ENCODE data around the gene RCOR3. TPM values are rescaled to one million over a fixed set of nuclear protein-coding genes. Genes with fewer than 3 reads are reported as not detected.

Gene RCOR3
- total and polyA plus RNA-seq, 2 experiments from 2014 or later: 35.2 to 36.6 TPM

DNA sequence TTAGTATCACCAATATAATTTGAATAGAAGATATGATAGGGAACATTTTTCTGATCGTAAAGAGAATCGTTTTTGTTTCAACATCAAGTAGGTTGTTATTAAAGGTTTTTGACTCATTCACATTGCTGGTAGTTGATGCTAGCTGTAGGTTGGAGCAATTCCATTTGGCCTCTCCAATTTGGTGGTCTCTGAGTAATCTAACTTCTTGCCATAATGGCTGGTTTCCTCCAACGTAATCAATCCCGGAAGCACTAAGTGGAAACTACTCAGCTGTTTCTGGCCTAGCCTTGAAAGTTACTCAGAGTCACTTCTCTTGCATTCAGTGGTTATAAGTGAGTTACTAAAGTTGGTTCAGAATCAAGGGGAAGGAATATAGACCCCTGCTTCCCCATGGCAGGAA, 26.0 kb downstream of the RCOR3 start:
- no peaks in the 10 kb centered on the region for H3K4me1 ChIP-seq (ENCODE audit: low read depth)
- DNase-seq (ENCODE audit: low read depth in 1 of 2, low spot score in 1 of 2): peak in 1 of 2 donors; percentile 43
- TF ChIP-seq, protein P1, sequence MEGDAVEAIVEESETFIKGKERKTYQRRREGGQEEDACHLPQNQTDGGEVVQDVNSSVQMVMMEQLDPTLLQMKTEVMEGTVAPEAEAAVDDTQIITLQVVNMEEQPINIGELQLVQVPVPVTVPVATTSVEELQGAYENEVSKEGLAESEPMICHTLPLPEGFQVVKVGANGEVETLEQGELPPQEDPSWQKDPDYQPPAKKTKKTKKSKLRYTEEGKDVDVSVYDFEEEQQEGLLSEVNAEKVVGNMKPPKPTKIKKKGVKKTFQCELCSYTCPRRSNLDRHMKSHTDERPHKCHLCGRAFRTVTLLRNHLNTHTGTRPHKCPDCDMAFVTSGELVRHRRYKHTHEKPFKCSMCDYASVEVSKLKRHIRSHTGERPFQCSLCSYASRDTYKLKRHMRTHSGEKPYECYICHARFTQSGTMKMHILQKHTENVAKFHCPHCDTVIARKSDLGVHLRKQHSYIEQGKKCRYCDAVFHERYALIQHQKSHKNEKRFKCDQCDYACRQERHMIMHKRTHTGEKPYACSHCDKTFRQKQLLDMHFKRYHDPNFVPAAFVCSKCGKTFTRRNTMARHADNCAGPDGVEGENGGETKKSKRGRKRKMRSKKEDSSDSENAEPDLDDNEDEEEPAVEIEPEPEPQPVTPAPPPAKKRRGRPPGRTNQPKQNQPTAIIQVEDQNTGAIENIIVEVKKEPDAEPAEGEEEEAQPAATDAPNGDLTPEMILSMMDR (IDR thresholded peaks at IDR 0.05; ENCODE audit: low read depth, low read length): no peak
- peaks cover 30% of the 10 kb centered on the region for H3K36me3 ChIP-seq
- no peaks in the 10 kb centered on the region for H3K9me3 ChIP-seq (ENCODE audit: low read depth)
- H3K4me3 ChIP-seq: no peak overlapping the region
- no peak overlapping the region for H3K27ac ChIP-seq
- no peaks in the 10 kb centered on the region for H3K27me3 ChIP-seq

DNA sequence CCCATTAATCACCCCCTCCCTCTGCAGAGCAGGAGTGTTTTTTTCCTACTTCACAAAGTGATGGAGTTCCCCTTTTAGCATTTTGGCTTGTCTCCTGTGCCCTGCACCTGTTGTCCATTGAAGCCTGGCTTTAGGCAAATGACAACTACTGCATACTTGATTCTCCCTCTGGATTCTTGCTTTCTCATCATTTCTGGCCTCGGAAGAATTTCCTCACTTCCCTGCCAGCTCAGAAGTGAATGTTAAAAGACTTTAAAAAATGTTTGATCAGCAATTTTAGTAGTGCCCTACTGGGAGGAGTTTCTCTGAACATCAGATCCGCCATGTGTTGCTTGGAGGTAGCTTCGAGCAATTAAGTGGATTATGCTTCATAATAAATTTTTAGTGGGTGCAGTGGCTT, 28.1 kb downstream of the RCOR3 start:
- no peak for DNase-seq (ENCODE audit: low read depth in 1 of 2, low spot score in 1 of 2)
- no peak overlapping the region for H3K4me3 ChIP-seq
- H3K4me1 ChIP-seq (ENCODE audit: low read depth): no peaks in the 10 kb centered on the region
- no peak overlapping the region for H3K27ac ChIP-seq
- H3K36me3 ChIP-seq: peaks cover 47% of the 10 kb centered on the region
- H3K27me3 ChIP-seq: no peaks in the 10 kb centered on the region
- TF ChIP-seq, protein P1 (IDR thresholded peaks at IDR 0.05; ENCODE audit: low read depth, low read length): no peak
- H3K9me3 ChIP-seq (ENCODE audit: low read depth): no peaks in the 10 kb centered on the region

DNA sequence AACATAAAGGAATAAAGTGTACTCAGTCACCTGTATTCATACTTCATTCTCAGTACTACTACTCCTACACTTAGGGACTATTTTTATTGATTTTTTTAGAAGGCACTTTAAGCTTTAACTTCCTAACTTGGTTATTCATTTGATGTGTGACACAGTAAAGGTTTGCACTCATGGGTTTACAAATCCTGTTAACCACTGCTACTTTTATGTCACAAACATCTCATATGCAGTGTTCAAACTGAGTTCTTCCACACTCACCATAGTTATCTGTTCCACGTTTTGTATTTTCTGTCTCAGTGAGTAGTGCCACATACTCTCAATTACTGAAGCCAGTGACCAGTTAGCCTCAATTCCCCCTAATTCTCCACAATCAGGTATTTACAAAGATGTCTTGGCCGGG, 33.2 kb downstream of the RCOR3 start:
- TF ChIP-seq, protein P1 (IDR thresholded peaks at IDR 0.05; ENCODE audit: low read depth, low read length): no peak
- H3K36me3 ChIP-seq: peaks cover 83% of the 10 kb centered on the region
- H3K4me3 ChIP-seq: no peak overlapping the region
- H3K4me1 ChIP-seq (ENCODE audit: low read depth): no peaks in the 10 kb centered on the region
- DNase-seq (ENCODE audit: low read depth in 1 of 2, low spot score in 1 of 2): no peak
- no peaks in the 10 kb centered on the region for H3K27me3 ChIP-seq
- no peaks in the 10 kb centered on the region for H3K9me3 ChIP-seq (ENCODE audit: low read depth)
- H3K27ac ChIP-seq: no peak overlapping the region

DNA sequence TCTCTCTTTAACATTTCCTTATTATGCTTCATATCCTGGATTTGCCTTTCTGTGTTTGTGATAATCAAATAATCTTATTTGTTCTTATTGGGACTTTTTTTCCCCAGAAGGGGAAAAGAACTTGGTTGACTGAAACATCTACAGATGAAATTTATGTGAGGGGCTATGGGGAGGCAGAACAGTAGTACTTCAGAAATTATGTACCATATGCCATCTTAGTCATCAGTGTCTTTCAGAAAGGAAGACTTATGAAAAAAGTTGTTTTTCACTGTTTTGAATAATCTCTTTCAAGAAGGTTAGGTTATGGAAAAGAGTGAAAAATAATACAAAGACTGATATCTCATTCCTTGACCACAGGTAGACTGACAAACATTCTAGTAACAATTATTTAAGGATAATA, 37.2 kb downstream of the RCOR3 start:
- Histone ChIP-seq H3K36me3 (peaks cover 66% of the 10 kb centered on the region), H3K27ac (no peak overlapping the region), H3K27me3 (no peaks in the 10 kb centered on the region), H3K4me3 (no peak overlapping the region), H3K9me3 (ENCODE audit: low read depth) (no peaks in the 10 kb centered on the region), H3K4me1 (ENCODE audit: low read depth) (no peaks in the 10 kb centered on the region)
- TF ChIP-seq, protein P1 (IDR thresholded peaks at IDR 0.05; ENCODE audit: low read depth, low read length): no peak
- DNase-seq (ENCODE audit: low read depth in 1 of 2, low spot score in 1 of 2): no peak

DNA sequence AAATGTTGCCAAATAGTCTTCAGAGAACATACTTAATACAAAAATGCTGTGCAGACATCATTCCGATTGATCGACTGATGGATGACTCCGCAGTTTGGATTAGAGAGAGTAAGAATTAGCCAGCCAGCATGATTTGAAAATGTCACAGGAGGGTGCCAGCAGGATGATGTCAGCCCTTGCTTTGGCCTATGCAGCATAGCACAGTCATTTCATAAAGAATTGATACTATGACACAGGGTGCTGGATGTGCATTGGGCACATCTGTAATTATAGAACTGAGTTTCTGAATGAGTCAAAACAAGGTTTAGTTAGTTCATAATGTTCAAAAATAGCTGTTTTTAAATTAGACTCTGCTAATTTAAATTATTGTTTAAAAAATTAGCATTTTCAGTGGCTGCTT, 45.9 kb downstream of the RCOR3 start:
- DNase-seq (ENCODE audit: low read depth in 1 of 2, low spot score in 1 of 2): no peak
- no peak overlapping the region for H3K4me3 ChIP-seq
- no peaks in the 10 kb centered on the region for H3K9me3 ChIP-seq (ENCODE audit: low read depth)
- peaks cover 49% of the 10 kb centered on the region for H3K36me3 ChIP-seq
- H3K27me3 ChIP-seq: no peaks in the 10 kb centered on the region
- TF ChIP-seq, protein P1 (IDR thresholded peaks at IDR 0.05; ENCODE audit: low read depth, low read length): no peak
- no peak overlapping the region for H3K27ac ChIP-seq
- no peaks in the 10 kb centered on the region for H3K4me1 ChIP-seq (ENCODE audit: low read depth)

DNA sequence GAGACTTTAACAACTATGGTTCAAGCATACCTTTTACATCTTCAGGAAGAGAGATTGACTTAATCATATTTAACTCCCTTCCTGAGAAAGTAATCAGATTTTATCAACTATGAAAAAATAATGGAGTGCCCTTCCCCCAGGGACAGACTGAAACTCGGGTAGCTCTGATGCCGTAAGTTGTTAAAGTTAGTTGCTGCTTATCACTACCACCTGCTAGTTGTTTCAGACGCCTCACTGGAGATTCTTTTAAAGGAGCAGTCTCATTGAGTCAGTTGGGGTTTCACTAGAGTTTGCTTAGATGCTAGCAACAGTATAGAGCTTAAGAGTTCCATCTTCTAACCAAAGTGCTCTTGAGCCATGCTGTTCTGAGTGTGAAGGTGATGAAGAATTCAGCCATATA, 50.5 kb downstream of the RCOR3 start:
- no peak for DNase-seq (ENCODE audit: low read depth in 1 of 2, low spot score in 1 of 2)
- H3K27me3 ChIP-seq: no peaks in the 10 kb centered on the region
- peaks cover 59% of the 10 kb centered on the region for H3K36me3 ChIP-seq
- H3K4me3 ChIP-seq: no peak overlapping the region
- TF ChIP-seq, protein P1 (IDR thresholded peaks at IDR 0.05; ENCODE audit: low read depth, low read length): no peak
- no peaks in the 10 kb centered on the region for H3K4me1 ChIP-seq (ENCODE audit: low read depth)
- no peak overlapping the region for H3K27ac ChIP-seq
- H3K9me3 ChIP-seq (ENCODE audit: low read depth): no peaks in the 10 kb centered on the region
